ENCODE measurements around the gene CCDC85C. TPM values are rescaled to one million over a fixed set of nuclear protein-coding genes. Genes with fewer than 3 reads are reported as not detected.

CCDC85C gene
- total RNA-seq, 1 experiment from 2014 or later, result 33.2 TPM

DNA sequence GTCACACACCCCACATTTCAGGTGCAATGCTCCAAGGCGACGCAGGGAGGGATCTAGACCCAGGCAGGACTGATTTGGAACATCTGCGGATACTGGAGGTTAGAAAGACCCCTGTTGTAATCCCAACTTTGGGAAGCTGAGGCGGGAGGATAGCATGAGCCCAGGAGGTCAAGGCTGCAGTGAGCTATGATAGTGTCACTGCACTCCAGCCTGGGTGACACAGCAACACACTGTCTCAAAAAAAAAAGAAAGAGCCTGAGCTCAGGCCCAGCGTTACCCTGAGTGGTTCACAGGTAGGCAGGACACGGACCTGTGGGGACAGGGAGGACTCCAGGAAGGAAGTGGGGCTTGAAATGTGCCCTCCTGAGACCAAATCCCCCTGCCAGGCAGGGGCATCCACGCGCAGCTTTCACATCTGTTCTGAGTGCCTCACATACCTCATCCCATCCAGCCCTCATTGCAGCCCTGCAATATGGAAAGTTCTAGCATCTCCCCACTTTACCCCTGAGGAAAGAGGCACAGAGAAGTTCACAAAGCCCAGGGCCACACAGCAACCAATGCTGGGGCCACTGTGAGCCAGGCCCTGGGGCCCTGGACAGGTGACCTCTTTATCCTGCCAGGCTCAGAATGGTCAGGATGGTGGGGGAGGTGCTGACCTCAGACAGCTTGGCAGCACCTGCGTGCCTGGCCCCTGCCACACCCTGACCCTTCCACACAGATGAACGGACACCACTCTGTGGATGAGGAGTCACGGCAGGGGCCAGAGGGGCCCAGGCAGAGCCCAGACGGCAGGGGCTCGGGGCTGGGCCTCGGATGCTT, 34.1 kb downstream of the CCDC85C start:
- TF ChIP-seq, protein P1, sequence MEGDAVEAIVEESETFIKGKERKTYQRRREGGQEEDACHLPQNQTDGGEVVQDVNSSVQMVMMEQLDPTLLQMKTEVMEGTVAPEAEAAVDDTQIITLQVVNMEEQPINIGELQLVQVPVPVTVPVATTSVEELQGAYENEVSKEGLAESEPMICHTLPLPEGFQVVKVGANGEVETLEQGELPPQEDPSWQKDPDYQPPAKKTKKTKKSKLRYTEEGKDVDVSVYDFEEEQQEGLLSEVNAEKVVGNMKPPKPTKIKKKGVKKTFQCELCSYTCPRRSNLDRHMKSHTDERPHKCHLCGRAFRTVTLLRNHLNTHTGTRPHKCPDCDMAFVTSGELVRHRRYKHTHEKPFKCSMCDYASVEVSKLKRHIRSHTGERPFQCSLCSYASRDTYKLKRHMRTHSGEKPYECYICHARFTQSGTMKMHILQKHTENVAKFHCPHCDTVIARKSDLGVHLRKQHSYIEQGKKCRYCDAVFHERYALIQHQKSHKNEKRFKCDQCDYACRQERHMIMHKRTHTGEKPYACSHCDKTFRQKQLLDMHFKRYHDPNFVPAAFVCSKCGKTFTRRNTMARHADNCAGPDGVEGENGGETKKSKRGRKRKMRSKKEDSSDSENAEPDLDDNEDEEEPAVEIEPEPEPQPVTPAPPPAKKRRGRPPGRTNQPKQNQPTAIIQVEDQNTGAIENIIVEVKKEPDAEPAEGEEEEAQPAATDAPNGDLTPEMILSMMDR (conservative IDR thresholded peaks at IDR 0.05), result no peak
- no peaks in the 10 kb centered on the region for H3K9me3 ChIP-seq (ENCODE audit: control insufficient read depth, low read depth, low read length)
- H3K4me3 Mint-ChIP-seq, result no peak overlapping the region
- no peaks in the 10 kb centered on the region; the same call in 1 of the 2 replicates for H3K79me2 ChIP-seq (ENCODE audit: insufficient read depth, low read length)
- H3K27ac ChIP-seq (ENCODE audit: insufficient read length, low read depth, low read length), result no peak overlapping the region
- no peak overlapping the region for H2AK5ac ChIP-seq (ENCODE audit: insufficient read length, low read length)
- no peak overlapping the region for H3K4ac ChIP-seq (ENCODE audit: low read depth, low read length)
- no peak overlapping the region for H2BK12ac ChIP-seq (ENCODE audit: insufficient read length, low read depth, low read length)
- no peak overlapping the region for H4K91ac ChIP-seq (ENCODE audit: insufficient read length, low read depth, low read length)
- H3K56ac ChIP-seq (ENCODE audit: insufficient read length, low read depth, low read length), result no peak overlapping the region
- no peak overlapping the region for H4K5ac ChIP-seq (ENCODE audit: insufficient read length, low read depth, low read length)
- H3K23me2 ChIP-seq (ENCODE audit: insufficient read length, low read depth, low read length, poor library complexity, severe bottlenecking), result no peaks in the 10 kb centered on the region
- no peaks in the 10 kb centered on the region for H3K27me3 ChIP-seq (ENCODE audit: insufficient read depth, low read length)
- no peak overlapping the region for H3K4me2 ChIP-seq (ENCODE audit: insufficient read depth, insufficient read length, low read length)
- H3K14ac ChIP-seq (ENCODE audit: insufficient read depth, low read length), result peak overlapping the region; percentile 14; the same call in 1 of the 2 replicates
- H3K9ac ChIP-seq (ENCODE audit: extremely low read depth, insufficient read length, low read length), result no peak overlapping the region
- no peak overlapping the region for H2BK15ac ChIP-seq (ENCODE audit: low read depth, low read length)
- H3T11ph ChIP-seq (ENCODE audit: low read length), result no peak overlapping the region
- no peaks in the 10 kb centered on the region; a peak in 1 of 5 replicates for H3K9me3 Mint-ChIP-seq
- H4K20me1 ChIP-seq (ENCODE audit: control insufficient read depth, insufficient read depth, insufficient read length), result no peaks in the 10 kb centered on the region
- peaks cover 10% of the 10 kb centered on the region; the same call in 1 of the 2 replicates for H3K4me1 ChIP-seq (ENCODE audit: insufficient read depth, low read length)
- DNase-seq, result no peak
- no peak overlapping the region for H3K18ac ChIP-seq (ENCODE audit: insufficient read length, low read depth, low read length)
- no peak overlapping the region for H3K23ac ChIP-seq (ENCODE audit: insufficient read length, low read depth, low read length)
- H4K8ac ChIP-seq (replicated peaks; ENCODE audit: insufficient read length, low read depth, low read length), result no peak overlapping the region
- no peak overlapping the region for H2BK5ac ChIP-seq (ENCODE audit: insufficient read length, low read length)
- H2AFZ ChIP-seq (ENCODE audit: low read length), result no peak overlapping the region
- no peak overlapping the region for H2BK120ac ChIP-seq (ENCODE audit: low read depth, low read length, poor library complexity, severe bottlenecking)
- peak overlapping the region in 1 of 3 experiments; percentile 74; a peak in 1 of 7 replicates for H3K27ac Mint-ChIP-seq
- peaks cover 84 to 99% of the 10 kb centered on the region in 2 experiments for H3K4me1 Mint-ChIP-seq
- peaks cover 20% of the 10 kb centered on the region for H3K27me3 Mint-ChIP-seq (ENCODE audit: low read depth)
- WGBS (ENCODE audit: extremely low coverage, insufficient read length, low lambda C conversion rate), result no CpG with 5 or more reads among the region's 14 CpGs
- H2BK20ac ChIP-seq (ENCODE audit: low read depth, low read length, poor library complexity, severe bottlenecking), result no peak overlapping the region
- no peaks in the 10 kb centered on the region for H3K79me1 ChIP-seq (ENCODE audit: insufficient read depth, low read depth, low read length, poor library complexity, severe bottlenecking)
- H3K36me3 Mint-ChIP-seq (ENCODE audit: insufficient read depth in 1 of 3, low read depth in 3 of 3), result 0 out of 7 replicates have a peak, but pooled peaks cover 0 to 1% (median 0%) of the 10 kb centered on the region in 3 experiments
